Dedifferentiated amniotic fluid mesenchymal stem cell (primary cell): ENCODE data around the gene NSUN6.

Experiments used
- DNase-seq: peaks from one replicate; pipeline ENCODE4 v3.0.0-alpha.2; 2016; ENCODE audit errors: extremely low spot score

The NSUN6 gene

DNA sequence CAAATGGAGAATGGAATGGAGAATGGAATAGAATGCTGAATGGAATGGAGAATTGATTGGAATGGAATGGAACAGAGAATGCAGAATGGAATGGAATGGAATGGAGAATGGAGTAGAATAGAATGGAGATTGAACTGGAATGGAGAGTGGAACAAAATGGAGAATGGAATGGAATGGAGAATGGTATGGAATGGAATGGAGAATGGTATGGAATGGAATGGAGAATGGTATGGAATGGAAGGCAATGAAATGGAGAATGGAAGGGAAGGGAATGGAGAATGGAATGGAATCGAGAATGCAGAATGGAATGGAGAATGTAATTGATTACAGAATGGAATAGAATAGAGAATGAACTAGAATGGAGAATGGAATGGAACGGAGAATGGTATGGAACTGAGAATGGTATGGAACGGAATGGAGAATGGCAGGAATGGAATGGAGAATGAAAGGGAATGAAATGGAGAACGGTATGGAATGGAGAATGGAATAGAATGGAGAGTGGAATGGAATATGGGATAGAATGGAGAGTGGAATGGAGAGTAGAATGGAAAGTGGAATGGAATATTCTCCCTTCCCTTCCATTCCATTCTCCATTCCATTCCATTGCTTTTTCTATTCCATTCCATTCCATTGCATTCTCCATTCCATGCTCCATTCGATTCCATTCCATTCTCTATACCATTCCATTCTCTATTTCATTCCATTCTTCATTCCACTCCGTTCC lies 88.2 kb downstream of the NSUN6 start:
- no peak for DNase-seq

DNA sequence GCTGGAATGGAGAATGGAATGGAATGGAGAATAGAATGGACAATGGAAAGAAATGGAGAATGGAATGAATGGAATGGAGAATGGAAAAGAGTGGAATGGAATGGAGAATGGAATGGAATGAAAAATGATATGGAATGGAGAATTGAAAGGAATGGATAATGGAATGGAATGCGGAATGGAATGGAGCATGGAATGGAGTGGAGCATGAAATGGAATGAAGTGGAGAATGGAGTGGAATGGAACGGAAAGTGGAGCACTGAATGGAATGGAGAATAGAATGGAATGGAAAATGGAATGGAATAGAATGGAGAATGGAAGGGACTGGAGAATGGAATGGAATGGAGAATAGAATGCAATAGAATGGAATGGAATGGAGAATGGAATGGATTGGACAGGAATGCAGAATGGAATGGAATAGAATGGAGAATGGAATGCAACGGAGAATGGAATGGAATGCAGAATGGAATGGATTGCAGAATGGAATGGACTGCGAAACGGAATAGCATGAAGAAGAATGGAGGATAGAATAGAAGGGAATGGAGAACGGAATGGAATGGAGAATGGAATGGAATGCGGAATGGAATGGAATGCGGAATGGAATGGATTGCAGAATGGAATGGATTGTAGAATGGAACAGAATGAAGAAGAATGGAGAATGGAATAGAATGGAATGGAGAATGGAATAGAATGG lies 89.4 kb downstream of the NSUN6 start:
- DNase-seq: no peak

DNA sequence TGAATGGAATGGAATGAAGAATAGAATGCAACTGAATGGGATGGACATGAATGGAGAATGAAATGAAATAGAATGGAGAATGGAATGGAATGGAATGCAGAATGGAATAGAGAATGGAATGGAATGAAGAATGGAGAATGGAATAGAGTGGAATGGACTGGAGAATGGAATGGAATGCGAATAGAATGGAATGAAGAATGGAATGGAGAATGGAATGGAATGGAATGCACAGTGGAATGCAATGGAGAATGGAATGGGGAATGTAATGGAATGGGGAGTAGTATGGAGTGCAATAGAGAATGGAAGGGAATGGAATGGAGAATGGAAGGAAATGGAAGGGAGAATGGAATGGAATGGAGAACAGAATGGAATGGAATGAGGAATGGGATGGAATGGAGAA lies 93.4 kb downstream of the NSUN6 start:
- DNase-seq: no peak

DNA sequence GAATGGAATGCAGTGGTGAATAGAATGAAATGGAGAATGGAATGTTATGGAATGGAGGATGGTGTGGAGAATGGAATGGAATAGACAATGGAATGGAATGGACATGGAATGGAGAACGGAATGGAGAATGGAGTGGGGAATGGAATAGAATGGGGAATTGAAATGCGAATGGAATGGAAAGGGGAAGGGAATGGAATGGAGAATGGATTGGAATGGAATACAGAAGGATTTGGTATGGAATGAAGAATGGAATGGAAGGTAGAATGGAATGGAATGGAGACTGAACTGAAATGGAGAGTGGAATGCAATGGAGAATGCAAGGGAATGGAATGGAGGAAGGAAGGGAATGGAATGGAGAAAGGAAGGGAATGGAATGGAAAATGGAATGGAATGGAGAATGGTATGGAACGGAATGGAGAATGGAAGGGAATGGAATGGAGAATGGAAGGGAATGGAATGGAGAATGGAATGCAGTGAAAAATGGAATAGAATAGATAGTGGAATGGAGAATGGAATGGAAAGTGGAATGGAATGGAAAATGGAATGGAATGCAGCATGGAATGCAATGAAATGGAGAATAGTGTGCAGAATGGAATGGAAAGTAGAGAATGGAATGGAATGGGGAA lies 94.8 kb downstream of the NSUN6 start:
- DNase-seq: no peak

DNA sequence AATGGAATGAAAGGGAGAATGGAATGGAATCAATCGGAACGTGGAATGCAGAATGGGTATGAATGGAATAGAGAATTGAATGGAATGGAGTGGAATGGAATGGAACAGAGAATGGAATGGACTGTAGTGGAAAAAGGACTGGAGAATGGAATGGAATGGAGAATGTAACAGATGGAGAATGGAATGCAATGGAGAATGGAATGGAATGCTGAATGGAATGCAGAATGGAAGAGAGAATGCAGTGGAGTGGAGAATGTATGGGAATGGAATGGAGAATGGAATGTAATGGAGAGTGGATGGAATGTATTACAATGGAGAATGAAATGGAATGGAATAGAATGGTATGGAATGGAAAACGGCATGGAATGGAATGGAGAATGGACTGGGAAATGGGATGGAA lies 96.9 kb downstream of the NSUN6 start:
- no peak for DNase-seq

DNA sequence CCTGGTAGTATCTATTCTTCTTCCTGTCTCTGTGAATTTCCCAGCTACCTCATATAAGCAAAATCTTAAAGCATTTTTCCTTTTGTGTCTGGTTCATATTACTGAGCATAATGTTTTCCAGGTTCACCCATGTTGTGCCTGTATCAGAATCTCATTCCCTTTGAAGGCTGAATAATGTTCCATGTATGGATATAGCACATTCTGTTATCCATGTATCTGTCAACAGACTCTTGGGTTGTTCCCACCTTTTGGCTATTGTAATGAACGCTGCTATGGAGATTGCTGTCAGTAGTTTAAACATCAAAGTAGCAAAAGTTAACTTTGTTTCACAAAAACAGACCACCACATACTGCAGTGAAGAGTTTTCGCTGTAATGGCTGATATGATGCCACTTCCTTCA lies 99.9 kb downstream of the NSUN6 start:
- no peak for DNase-seq

DNA sequence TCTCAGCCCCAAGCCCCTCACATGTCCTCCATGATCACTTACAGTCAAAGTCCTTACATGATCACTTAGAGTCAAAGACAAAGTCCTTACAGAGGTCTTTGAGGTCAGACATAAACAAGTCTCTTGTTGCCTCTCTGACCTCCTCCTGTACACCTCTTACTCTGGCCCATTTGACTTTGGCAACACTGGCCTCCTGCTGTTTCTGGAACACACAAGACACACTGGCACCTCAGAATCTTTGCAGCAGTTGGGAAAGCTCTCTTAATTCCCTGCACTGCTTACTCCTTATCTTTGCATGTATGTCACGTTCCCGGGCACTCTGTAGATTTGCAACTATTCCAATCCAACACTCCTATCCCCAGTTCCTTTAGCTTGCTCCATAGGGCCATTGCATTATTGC lies 102.3 kb downstream of the NSUN6 start:
- DNase-seq: no peak

DNA sequence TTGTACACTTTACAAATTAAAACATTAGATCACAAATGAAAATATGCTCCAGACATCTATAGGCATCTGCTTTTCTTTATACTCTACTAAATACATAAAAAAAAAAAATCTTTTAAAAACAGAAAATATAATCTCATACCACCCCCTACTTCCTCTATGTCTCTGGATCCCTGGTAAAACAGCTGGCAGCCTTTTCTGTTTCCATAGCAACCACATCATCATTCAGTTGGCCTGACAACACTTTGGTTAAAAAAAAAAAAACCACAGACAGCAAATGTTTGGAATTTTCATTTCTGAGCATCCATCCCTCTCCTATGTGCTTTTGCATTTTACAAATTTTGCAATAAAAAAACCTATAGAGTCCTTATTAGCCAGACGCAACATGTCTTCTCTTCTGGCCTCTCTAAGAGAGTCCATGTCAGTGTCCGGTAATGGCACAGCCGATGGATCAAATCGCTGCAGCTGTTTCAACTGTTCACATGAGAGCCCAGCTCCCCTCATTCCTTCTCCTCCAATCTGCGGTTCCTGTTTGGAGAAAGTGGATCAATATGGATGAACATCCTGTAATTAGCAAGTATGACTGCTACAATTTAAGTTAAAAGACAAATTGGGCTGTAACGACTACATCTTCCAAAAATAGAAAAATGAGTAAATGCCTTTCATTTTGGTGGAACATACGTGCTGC lies 105.6 kb downstream of the NSUN6 start:
- DNase-seq: no peak

DNA sequence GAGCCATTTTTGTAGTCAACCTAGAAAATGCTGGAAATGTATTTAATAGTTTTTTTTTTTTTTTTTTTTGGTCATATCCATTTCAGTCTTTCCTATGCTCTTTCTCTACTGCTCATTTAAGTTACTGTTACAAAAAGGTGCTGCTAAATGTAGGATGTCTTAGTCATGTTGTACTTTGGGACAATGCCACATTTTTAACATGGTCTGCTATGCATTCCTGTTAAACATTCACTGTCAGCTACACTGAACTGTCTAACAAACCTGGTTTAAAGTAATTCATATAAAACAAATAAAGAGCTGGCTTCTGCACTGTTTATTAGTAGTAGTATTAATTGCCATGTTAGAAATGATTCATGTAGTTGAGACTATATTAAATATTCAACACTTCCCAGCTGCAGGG lies 108.6 kb downstream of the NSUN6 start:
- no peak for DNase-seq

DNA sequence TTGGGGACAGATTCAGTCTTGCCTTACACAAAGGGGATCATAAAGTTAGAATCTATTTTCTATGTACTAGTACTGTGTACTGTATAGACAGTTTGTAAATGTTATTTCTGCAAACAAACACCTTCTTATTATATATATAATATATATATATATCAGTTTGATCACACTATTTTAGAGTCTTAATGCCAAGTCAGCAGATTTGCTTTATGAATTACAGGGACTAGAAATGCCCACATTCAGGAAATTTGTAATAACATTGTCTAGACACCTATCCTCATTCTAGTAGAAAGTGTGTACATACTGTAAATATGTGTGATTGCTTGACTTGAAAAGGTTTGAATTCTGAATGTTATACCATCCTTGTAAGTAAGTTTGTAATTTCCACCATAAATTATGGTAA lies 111.2 kb downstream of the NSUN6 start:
- DNase-seq: no peak

DNA sequence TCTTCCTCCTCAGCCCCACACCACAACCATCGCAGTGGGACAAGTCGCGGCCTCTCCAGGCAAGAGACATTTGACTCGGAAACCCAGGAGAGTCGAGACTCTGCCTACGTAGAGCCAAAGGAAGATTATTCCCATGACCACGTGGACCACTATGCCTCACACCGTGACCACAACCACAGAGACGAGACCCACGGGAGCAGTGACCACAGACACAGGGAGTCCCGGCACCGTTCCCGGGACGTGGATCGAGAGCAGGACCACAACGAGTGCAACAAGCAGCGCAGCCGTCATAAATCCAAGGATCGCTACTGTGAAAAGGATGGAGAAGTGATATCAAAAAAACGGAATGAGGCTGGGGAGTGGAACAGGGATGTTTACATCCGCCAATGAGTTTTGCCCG lies 112.1 kb downstream of the NSUN6 start:
- no peak for DNase-seq

DNA sequence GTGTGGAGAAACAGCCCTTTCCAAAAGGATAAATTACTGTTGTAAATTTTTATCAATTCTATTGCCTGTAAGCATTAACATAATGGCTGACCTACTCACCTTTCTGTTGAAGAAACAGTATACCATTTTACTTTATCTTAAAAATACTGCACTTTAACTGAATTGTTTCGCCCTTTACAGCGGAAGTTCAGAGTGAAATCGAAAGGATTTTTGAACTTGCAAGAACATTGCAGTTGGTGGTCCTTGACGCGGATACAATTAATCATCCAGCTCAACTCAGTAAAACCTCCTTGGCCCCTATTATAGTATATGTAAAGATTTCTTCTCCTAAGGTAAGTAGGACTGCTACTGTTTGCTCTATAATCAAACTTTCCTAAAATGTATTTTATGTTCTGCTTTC lies 117.5 kb downstream of the NSUN6 start:
- DNase-seq: no peak

DNA sequence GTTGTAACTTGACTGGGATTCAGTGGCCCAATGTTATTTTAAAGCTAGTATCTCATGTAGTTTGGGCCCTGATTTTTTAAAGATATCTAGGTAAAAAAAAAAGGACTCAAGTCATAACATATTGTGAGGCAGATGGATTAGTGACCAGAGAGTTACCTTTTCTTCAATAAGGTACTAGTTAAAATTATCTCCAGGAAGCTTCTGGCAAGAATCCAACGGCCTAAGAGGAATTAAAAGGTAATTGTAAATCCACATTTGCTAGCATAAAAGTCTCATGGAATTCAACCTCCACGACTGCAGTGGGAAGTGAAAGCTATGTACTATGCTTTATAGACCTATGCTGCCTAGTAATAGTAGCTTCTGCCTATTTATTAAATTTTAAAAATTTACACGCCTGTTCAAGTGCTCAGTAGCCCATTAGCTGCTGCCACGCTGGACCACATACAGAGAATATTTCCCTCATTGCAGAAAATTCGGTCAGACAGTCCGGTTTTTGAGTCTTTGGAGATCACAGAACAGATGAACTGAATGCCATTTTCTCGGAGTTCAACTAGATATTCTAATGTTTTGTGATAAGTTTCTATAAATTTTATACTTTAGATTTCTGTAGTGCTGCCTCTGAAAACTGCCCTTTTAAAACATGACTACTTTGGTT lies 118.4 kb downstream of the NSUN6 start:
- no peak for DNase-seq

DNA sequence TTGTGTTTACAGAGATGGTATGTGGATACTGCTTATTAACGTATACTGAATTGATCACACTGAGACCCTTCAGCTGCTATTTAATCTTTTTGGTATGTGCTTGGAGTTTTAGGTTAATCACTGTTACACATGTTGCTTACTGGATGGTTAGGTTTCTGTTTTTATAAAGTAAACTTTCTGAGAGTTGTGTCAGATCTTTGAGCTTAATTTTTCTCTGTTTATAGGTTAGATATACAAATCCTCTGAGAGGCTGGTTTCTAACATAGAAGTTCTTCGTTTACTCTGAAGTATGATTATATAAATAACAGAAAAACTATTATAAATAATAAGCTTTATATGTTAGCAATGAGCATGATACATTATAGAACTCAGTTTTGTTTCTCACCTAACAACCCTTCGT lies 123.1 kb downstream of the NSUN6 start:
- DNase-seq: no peak

DNA sequence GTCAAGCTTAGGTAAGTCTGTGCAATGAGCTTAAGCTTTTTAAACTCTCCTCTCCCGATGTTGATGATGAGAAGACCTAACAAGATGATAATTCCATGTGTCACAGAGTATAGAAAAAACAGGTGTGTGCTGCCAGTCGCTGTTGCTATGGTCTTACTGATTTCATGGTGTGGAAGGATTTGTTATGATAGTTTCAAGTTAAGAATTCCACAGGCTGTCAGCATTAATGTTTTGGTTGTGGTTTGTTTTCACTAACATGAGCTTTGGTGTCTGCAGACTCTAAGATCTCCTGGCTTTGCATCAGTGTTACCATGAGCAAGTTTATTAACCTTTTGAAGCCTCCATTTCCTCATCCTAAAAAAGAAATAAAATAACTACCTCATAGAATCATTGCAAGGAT lies 123.7 kb downstream of the NSUN6 start:
- DNase-seq: no peak

DNA sequence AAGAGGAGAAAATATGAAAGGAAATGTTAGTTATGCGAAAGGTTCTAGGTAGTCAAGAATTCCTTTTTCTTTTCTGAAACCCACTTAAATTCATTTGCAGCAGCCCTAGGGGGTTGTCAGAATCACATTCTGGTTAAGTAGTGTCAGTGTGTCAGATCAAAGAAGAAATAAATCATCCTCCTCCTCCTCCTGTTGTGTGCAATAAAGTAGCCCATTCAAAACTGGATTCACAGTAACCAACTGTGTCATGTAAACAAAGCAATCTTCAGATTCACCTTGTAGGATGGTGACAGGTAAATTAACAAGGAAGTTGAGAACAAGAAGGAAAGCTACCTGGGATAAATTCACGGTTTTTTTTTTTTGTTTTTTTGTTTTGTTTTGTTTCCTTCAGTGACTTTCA lies 127.5 kb downstream of the NSUN6 start:
- DNase-seq: no peak

DNA sequence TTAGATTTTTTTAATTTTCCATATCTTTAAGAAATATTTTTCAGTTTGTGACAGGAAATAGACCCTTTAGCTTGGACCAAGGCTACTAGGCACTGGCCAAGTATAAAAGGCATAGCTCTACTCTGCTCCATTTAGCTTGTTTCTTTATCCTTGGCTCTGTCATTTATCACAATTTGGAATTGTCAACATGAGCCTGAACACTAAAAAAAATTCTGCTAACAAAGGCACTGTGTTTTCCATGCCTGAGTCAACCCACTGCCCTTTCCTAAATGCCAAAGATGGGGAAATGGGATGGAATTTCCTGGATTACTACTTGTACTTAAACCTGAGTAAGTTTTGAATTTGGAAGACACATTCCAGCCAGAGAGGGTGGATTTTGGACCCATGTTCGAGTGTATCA lies 128.4 kb downstream of the NSUN6 start:
- DNase-seq: no peak

DNA sequence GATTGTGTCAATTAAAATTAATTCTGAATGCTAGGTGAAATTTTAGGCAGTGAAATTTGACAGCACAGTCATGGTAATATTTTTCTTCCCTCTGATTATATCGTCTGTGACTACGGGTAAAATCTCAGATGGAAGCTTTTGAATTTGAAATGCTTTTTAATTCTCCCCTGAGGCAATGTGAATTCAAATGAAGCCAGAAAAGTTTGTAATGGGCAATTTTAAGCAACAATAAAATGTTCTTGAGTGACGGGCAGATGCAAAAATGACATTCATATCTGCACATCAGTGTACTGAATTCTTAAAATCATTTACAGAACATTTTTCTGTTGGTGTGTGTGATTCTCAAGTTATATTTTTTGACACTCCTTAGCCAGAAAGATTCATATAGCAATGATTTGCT lies 134.5 kb downstream of the NSUN6 start:
- DNase-seq: no peak

DNA sequence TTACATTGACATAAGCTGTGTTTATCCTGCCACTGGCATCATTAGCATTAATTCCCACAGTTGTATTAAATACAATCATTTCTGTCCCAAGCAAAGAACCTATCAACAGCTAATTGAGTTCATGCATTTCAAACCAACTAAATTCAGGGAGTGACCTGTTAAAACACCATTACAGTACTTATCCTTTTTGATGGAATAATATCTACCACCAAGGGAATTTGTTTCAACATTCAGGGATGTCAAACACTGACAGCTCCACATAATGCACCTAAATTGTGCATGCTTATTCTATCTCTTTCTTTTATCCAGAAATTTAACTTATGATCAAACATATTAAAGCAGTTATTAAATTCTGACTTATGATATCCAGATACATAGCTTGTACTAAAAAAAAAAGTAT lies 136.8 kb downstream of the NSUN6 start:
- no peak for DNase-seq

DNA sequence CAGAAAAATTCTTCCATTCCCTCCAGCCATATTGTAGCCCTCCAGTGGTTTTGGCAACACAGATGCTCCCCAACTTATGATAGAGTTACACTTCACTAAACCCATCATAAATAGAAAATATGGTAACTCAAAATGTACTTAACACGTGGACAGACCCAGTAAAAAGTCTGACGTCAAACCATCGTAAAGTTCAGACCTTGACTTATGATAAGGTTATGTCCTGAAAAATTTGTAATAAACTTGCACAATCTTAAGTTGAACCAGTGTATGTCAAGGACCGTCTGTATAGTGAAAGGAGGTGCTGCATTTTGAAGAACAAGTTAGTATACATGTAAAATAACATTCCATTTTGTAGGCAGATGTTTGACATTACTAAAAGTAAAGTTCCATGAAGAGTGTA lies 142.8 kb downstream of the NSUN6 start:
- DNase-seq: no peak

DNA sequence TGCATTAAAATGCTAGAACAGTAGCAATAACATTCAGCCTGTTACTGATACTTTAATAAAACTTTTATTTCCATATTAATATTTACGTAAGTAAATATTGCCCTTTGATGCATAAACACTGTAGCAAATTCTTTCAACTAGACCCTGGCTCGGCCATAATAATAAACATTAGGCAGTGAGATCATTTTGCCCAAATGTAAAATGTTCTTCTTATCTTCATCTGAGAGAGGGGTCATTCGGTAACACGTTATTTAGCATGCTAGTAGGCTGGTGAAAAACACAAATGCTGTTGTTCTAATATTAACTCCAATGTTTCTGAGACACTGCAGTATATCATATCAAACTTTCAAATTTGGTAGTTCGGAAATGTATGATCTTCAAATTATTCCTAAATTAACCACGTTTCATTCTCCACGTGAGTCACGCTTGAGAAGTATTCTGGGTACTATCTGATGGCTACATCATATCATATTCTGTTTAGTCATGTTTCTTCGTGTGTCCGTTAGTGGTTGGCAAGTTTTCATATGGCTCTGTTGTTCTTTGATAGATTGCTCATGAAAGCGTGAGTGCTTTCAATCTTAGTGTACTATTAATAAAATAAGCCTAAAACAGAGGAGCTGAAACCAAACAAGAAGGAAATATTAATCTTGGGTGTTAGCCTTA lies 145.8 kb downstream of the NSUN6 start:
- DNase-seq: no peak

DNA sequence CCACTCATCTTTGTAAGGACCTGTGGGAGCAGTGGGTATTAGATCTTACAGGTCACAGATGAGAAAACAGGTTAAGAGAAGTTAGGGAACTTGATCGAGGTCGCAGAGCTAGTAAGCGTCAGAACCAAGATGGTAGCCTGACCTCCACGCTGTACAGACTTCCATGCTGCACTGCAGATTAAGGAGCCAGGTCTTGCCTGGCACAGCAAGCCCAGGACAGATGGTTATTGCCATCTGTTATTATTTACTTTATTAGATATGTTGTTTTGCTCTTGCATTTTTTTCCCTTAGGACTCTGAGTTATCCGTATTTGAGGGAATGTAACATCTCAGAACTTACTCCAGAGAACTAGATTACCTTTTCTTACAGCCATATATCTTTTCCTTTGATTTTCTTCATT lies 147.2 kb downstream of the NSUN6 start:
- no peak for DNase-seq
